ENCODE data around the gene RPSA. TPM values are rescaled to one million over a fixed set of nuclear protein-coding genes. Genes with fewer than 3 reads are reported as not detected.

The RPSA gene
- total RNA-seq, 1 donor from 2014 or later = 1,061 TPM

DNA sequence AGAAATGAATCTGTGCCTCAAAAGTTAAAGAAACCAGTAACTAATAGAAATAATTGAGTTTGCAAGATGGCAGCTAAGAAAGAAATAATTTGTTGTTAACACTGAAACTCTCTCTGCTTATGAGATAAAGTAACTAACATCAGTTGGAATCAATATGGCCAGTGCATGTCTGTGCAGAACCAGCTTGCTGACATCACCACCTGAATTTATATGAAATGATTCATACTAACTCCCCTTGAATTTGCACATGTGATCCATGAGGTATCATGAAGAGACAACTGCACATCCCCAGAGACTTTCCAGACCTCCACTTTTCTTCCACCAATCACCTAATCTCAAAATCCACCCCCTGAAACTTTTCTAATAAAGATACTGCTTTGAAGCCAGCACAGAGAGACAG is 33.7 kb upstream of the RPSA start:
- H3K9me3 Mint-ChIP-seq = peaks cover 18% of the 10 kb centered on the region
- TF ChIP-seq, protein P1, sequence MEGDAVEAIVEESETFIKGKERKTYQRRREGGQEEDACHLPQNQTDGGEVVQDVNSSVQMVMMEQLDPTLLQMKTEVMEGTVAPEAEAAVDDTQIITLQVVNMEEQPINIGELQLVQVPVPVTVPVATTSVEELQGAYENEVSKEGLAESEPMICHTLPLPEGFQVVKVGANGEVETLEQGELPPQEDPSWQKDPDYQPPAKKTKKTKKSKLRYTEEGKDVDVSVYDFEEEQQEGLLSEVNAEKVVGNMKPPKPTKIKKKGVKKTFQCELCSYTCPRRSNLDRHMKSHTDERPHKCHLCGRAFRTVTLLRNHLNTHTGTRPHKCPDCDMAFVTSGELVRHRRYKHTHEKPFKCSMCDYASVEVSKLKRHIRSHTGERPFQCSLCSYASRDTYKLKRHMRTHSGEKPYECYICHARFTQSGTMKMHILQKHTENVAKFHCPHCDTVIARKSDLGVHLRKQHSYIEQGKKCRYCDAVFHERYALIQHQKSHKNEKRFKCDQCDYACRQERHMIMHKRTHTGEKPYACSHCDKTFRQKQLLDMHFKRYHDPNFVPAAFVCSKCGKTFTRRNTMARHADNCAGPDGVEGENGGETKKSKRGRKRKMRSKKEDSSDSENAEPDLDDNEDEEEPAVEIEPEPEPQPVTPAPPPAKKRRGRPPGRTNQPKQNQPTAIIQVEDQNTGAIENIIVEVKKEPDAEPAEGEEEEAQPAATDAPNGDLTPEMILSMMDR (IDR thresholded peaks at IDR 0.05; ENCODE audit: unreplicated experiment) = no peak
- peaks cover 3% of the 10 kb centered on the region for H3K36me3 Mint-ChIP-seq

DNA sequence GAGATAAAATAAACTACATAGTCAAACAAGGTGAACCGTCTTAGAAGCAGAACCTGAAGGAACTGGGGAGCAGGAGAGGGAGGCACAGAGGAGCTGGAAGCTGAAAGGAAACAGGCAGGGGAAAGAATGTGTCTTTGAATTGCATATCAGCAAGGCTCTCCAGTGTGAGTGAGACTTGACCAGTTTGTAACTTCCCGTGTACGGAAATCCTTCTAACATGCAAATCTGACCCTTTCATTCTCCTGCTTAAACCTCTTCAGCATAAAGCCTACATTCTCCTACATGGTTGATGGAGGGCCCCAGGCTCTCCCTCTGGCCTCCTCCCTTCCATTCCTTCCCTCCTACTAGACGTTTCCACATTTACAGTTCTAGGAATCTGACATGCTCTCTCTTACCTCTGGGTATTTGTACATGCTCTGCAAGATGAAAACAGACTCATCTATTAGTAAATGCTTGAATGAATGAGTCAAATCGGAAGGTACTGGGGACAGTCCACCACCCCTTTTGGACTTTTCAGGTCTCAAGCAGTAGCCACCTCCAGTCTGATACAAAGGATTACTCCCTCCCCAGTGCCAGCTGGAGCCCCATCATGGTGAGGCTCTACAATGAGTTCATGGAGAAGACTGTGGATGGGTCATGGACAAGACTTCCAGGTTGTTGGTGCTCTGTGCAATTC is 29.4 kb upstream of the RPSA start:
- H3K36me3 Mint-ChIP-seq = peaks cover 3% of the 10 kb centered on the region
- no peaks in the 10 kb centered on the region for H3K4me1 Mint-ChIP-seq
- no peak for DNase-seq (ENCODE audit: low spot score in 2 of 2, unreplicated experiment in 2 of 2)
- H3K9me3 Mint-ChIP-seq = peaks cover 4% of the 10 kb centered on the region
- TF ChIP-seq, protein P1 (IDR thresholded peaks at IDR 0.05; ENCODE audit: unreplicated experiment) = no peak
- no peak overlapping the region for H3K27ac Mint-ChIP-seq
- peaks cover 3% of the 10 kb centered on the region for H3K27me3 Mint-ChIP-seq (ENCODE audit: low read depth)
- H3K4me3 Mint-ChIP-seq = no peak overlapping the region

More for the DNA sequence above, 33.7 kb upstream of the RPSA start:
- no peak for DNase-seq (ENCODE audit: low spot score in 2 of 2, unreplicated experiment in 2 of 2)
- no peak overlapping the region for H3K27ac Mint-ChIP-seq
- no peaks in the 10 kb centered on the region for H3K4me1 Mint-ChIP-seq
- H3K4me3 Mint-ChIP-seq = no peak overlapping the region
- peaks cover 3% of the 10 kb centered on the region for H3K27me3 Mint-ChIP-seq (ENCODE audit: low read depth)

DNA sequence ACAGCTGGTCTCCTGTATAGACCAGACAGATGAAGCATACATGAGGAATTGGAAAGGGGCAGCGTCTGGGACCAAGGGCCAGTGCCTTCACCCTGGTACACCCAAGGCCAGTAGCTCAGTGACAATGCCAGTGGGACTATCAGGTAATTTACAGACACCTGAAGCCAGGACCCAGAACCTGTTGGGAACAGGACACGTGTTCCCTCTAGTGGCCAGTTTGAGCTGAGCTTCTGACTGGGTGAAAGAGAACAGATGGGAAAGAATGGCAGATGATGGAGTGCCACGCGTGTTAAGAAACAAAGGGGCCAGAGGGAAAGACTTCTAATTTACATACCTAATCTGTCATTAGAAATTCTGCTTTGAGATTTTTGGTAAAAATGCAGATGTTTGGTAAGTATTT is 28.4 kb upstream of the RPSA start:
- no peak for DNase-seq (ENCODE audit: low spot score in 2 of 2, unreplicated experiment in 2 of 2)
- peaks cover under 1% of the 10 kb centered on the region for H3K36me3 Mint-ChIP-seq

DNA sequence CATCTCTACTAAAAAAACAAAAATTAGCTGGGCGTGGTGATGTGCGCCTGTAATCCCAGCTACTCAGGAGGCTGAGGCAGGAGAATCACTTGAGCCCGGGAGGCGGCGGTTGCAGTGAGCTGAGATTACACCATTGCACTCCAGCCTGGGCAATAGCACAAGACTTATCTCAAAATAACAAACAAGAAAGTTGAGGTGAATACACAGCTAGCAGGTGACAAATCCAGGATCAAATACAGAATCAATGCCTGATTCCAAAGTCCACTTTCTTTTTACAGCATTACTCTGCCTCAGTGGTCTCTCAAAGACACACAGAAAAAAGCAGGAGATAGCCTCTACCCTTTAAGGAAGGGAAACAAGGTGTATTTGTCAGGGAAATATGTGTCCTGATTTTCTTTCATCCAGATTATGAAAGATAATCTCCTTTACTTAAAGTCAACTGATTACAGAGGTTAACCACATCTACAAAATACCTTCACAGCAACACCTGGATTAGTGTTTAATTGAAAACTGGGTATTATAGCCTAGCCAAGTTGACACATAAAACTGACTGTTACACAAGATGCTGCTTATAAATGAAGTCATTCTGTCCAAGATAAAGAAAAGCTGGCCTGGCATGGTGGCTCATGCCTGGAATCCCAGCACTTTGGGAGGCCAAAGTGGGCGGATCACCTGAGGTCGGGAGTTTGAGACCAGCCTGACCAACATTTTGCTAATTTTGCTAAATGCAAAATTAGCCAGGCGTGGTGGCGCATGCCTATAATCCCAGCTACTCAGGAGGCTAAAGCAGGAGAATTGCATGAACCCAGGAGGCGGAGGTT is 27.4 kb upstream of the RPSA start:
- no peak overlapping the region for H3K27ac Mint-ChIP-seq
- H3K36me3 Mint-ChIP-seq = no peaks in the 10 kb centered on the region
- TF ChIP-seq, protein P1 (IDR thresholded peaks at IDR 0.05; ENCODE audit: unreplicated experiment) = no peak
- no peaks in the 10 kb centered on the region for H3K9me3 Mint-ChIP-seq
- no peak for DNase-seq (ENCODE audit: low spot score in 2 of 2, unreplicated experiment in 2 of 2)
- H3K27me3 Mint-ChIP-seq (ENCODE audit: low read depth) = peaks cover 3% of the 10 kb centered on the region
- no peak overlapping the region for H3K4me3 Mint-ChIP-seq
- peaks cover 6% of the 10 kb centered on the region for H3K4me1 Mint-ChIP-seq

More for the DNA sequence above, 28.4 kb upstream of the RPSA start:
- H3K4me3 Mint-ChIP-seq = no peak overlapping the region
- peaks cover under 1% of the 10 kb centered on the region for H3K9me3 Mint-ChIP-seq
- peaks cover 6% of the 10 kb centered on the region for H3K4me1 Mint-ChIP-seq
- TF ChIP-seq, protein P1 (IDR thresholded peaks at IDR 0.05; ENCODE audit: unreplicated experiment) = peak; percentile 68
- peaks cover 3% of the 10 kb centered on the region for H3K27me3 Mint-ChIP-seq (ENCODE audit: low read depth)
- H3K27ac Mint-ChIP-seq = no peak overlapping the region

DNA sequence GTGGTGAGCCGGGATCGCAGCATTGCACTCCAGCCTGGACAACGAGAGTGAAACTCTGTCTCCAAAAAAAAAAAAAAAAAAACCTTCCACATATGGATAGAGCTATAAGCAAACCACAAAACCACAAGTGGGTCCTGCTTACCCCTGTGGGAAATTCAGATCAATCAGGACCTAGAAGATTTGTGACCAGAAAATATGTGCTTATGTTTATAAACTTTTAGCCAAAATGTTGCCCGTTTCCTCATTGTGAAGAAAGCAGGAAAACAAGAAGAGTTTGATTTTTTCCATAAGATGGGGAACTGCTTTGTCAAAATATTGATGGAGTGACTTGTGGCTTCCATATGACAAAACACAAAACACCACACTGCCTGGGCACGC is 26.8 kb upstream of the RPSA start:
- peaks cover 11% of the 10 kb centered on the region for H3K4me1 Mint-ChIP-seq
- H3K9me3 Mint-ChIP-seq = no peaks in the 10 kb centered on the region
- H3K4me3 Mint-ChIP-seq = no peak overlapping the region
- no peak overlapping the region for H3K27ac Mint-ChIP-seq
- DNase-seq (ENCODE audit: low spot score in 2 of 2, unreplicated experiment in 2 of 2) = no peak
- H3K36me3 Mint-ChIP-seq = no peaks in the 10 kb centered on the region
- H3K27me3 Mint-ChIP-seq (ENCODE audit: low read depth) = peaks cover 3% of the 10 kb centered on the region
- TF ChIP-seq, protein P1 (IDR thresholded peaks at IDR 0.05; ENCODE audit: unreplicated experiment) = no peak
